HG02970 (cell line): ENCODE measurements around the gene SLC19A3.

Experiments
- ATAC-seq: cut with Tn5 transposase; IDR thresholded peaks from one replicate; pipeline ENCODE4 v1.9.1; 2021; ENCODE audit warnings: mild to moderate bottlenecking, moderate library complexity, moderate number of reproducible peaks; ENCODE audit not compliant: unreplicated experiment, low FRiP score

SLC19A3 gene

DNA sequence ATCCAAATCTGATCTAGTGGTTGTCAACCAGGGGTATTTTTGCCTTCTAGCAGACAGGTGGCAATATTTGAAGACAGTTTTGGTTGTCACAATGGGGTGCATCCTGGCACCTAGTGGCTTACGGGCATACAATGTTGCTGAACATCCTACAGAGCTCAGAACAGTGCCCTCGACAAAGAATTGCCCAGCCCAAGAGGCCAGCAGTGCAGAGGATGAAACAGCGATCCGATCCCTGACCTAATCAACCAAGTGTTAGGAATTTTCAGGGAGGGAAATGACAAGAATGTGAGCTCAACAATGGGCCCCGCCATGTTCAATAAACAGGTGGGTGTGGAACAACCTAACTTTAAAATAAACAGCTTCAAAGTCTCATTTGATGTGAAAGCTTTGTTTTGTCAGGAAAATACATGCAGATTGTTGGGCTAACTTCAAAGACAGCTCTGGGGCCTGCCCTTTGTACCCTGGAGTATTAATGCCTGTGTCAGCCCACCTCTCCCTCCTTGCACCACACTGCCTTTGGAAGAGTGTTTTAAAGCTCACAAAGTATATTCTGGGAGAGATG is 73.8 kb downstream of the SLC19A3 start:
- no peak for ATAC-seq

- ATAC-seq = no peak
Measured at GRCh38 chr2:227642656-227643055, 75.2 kb downstream of the SLC19A3 start.

DNA sequence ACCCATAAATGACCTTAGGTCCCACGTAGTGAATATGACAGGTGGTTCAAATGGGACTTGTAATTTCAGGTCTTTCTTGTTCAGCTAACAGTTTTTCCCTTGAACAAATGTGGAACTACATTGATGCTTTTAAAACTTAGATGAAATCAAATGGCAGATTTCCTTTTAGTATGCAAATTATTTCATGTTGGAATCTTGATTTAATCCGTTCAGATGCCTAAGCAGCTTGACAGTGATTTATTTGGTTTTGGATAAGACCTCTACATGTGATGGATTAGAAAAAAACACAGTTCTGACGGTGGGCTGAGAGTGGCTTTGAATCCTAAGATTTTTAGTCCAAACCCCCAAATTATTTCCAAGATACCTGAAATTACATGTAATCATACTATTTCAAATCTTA is 83.6 kb downstream of the SLC19A3 start:
- ATAC-seq = no peak
